ENCODE data around the gene PCDHA5. TPM values are rescaled to one million over a fixed set of nuclear protein-coding genes. Genes with fewer than 3 reads are reported as not detected.

Gene PCDHA5
- total RNA-seq, 3 donors from 2014 or later = 0.10 to 0.35 (median 0.26) TPM

DNA sequence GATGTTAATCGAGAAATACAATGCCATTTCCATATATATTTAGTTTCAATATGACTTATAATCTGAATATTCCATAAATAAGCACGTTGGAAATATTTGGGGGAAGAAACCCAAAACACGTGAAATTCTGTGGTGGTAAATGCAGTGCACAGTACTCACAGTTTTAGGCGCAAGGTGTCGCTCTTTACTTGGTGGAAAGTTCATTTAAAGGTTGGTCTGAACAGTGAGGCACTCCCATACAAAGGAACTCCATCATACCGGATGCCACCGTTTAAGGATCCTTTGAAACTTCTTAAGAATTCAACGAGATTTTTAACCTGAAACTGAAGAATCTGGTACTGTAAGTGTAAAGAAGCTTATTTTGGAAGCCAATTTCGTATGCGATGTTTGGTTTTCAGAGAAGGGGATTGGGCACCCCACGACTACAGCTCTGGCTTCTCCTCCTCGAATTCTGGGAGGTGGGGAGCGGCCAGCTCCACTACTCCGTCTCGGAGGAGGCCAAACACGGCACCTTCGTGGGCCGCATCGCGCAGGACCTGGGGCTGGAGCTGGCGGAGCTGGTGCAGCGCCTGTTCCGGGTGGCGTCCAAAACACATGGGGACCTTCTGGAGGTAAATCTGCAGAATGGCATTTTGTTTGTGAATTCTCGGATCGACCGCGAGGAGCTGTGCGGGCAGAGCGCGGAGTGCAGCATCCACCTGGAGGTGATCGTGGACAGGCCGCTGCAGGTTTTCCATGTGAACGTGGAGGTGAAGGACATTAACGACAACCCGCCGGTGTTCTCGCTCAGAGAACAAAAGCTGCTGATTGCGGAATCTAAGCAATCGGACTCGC lies 47.5 kb downstream of the PCDHA5 start, which contains the start of gene PCDHA11:
PCDHA11 (plus strand) TSS at position 237 of the 834 bp plus-strand sequence; CDS start at position 384, 147 bp downstream.
- ATAC-seq = no peak
- H3K9me3 ChIP-seq = peaks cover 38% of the 10 kb centered on the region
- H3K4me1 ChIP-seq (ENCODE audit: low read depth) = no peaks in the 10 kb centered on the region
- no peaks in the 10 kb centered on the region for H3K36me3 ChIP-seq (ENCODE audit: low read depth)
- no peak within 1 kb of the TSS for H3K4me3 ChIP-seq
- DNase-seq = no peak
- TF ChIP-seq, protein P1, sequence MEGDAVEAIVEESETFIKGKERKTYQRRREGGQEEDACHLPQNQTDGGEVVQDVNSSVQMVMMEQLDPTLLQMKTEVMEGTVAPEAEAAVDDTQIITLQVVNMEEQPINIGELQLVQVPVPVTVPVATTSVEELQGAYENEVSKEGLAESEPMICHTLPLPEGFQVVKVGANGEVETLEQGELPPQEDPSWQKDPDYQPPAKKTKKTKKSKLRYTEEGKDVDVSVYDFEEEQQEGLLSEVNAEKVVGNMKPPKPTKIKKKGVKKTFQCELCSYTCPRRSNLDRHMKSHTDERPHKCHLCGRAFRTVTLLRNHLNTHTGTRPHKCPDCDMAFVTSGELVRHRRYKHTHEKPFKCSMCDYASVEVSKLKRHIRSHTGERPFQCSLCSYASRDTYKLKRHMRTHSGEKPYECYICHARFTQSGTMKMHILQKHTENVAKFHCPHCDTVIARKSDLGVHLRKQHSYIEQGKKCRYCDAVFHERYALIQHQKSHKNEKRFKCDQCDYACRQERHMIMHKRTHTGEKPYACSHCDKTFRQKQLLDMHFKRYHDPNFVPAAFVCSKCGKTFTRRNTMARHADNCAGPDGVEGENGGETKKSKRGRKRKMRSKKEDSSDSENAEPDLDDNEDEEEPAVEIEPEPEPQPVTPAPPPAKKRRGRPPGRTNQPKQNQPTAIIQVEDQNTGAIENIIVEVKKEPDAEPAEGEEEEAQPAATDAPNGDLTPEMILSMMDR (IDR thresholded peaks at IDR 0.05) = no peak
- intact Hi-C loops (cut with DNase I, micrococcal nuclease) = no loop called here

DNA sequence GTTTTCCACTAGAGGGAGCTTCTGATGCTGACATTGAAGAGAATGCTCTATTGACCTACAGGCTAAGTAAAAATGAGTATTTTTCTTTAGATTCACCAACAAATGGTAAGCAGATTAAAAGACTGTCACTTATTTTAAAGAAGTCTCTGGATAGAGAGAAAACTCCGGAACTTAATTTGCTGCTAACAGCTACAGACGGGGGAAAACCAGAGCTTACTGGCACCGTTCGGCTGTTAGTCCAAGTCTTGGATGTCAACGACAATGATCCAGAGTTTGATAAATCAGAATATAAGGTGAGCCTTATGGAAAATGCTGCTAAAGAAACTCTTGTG lies 48.1 kb downstream of the PCDHA5 start:
- TF ChIP-seq, protein P1 (IDR thresholded peaks at IDR 0.05) = no peak
- peaks cover 38% of the 10 kb centered on the region for H3K9me3 ChIP-seq
- H3K4me1 ChIP-seq (ENCODE audit: low read depth) = no peaks in the 10 kb centered on the region
- H3K4me3 ChIP-seq = no peak overlapping the region
- no peaks in the 10 kb centered on the region for H3K36me3 ChIP-seq (ENCODE audit: low read depth)
- intact Hi-C loops (cut with DNase I, micrococcal nuclease) = no loop called here
- ATAC-seq = no peak
- no peak for DNase-seq

DNA sequence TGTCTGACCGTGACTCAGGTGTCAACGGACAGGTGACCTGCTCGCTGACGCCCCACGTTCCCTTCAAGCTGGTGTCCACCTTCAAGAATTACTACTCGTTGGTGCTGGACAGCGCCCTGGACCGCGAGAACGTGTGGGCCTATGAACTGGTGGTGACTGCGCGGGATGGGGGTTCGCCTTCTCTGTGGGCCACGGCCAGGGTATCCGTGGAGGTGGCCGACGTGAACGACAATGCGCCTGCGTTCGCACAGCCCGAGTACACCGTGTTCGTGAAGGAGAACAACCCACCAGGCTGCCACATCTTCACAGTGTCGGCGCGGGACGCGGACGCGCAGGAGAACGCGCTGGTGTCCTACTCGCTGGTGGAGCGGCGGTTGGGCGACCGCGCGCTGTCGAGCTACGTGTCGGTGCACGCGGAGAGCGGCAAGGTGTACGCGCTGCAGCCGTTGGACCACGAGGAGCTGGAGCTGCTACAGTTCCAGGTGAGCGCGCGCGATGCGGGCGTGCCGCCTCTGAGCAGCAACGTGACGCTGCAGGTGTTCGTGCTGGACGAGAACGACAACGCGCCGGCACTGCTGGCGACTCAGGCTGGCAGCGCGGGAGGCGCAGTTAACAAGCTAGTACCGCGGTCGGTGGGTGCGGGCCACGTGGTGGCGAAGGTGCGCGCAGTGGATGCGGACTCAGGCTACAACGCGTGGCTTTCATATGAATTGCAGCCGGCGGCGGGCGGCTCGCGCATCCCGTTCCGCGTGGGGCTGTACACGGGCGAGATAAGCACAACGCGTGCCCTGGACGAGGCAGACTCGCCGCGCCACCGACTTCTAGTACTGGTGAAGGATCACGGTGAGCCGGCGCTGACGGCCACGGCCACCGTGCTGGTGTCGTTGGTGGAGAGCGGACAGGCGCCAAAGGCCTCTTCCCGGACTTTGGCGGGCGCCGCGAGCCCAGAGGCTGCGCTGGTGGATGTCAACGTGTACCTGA lies 49.1 kb downstream of the PCDHA5 start:
- no peaks in the 10 kb centered on the region for H3K4me1 ChIP-seq (ENCODE audit: low read depth)
- DNase-seq (no peak), ATAC-seq (no peak)
- H3K36me3 ChIP-seq (ENCODE audit: low read depth) = no peaks in the 10 kb centered on the region
- H3K9me3 ChIP-seq = peaks cover 45% of the 10 kb centered on the region
- TF ChIP-seq, protein P1 (IDR thresholded peaks at IDR 0.05) = no peak
- intact Hi-C loops (cut with DNase I, micrococcal nuclease) = no loop called here
- H3K4me3 ChIP-seq = no peak overlapping the region

Other genes starting within 250 kb of the PCDHA5 start
- 10 to 100 TPM; 35.8 to 92.8 (median 90.9) TPM for gene CD14, start 188.4 kb upstream of the PCDHA5 start, total RNA-seq
- gene TMCO6, start 182.2 kb upstream of the PCDHA5 start, total RNA-seq = 10 to 100 TPM; 13.6 to 21.7 (median 16.8) TPM
- 10 to 100 TPM; 63.5 to 93.1 (median 83.0) TPM for gene NDUFA2, start 174.0 kb upstream of the PCDHA5 start, total RNA-seq
- 10 to 100 TPM; 79.8 to 98.1 (median 79.9) TPM for gene IK, start 173.8 kb upstream of the PCDHA5 start, total RNA-seq
- gene WDR55, start 156.7 kb upstream of the PCDHA5 start, total RNA-seq = 10 to 100 TPM; 32.3 to 42.3 (median 42.2) TPM
- 1 to 10 TPM in 2 of 3 donors, under 1 TPM in 1; 0.95 to 1.6 (median 1.1) TPM for gene DND1, start 148.0 kb upstream of the PCDHA5 start, total RNA-seq
- 10 to 100 TPM; 44.5 to 58.3 (median 56.4) TPM for gene HARS1, start 130.2 kb upstream of the PCDHA5 start, total RNA-seq
- gene HARS2, start 130.2 kb upstream of the PCDHA5 start, total RNA-seq = 10 to 100 TPM; 28.9 to 43.3 (median 39.6) TPM
- 10 to 100 TPM; 43.8 to 59.7 (median 45.9) TPM for gene ZMAT2, start 121.2 kb upstream of the PCDHA5 start, total RNA-seq
- gene PCDHA1, start 35.5 kb upstream of the PCDHA5 start, total RNA-seq = under 1 TPM in 1 of 3 donors, not detected in 2; 0.32 TPM
- under 1 TPM in 1 of 3 donors, not detected in 2; 0.32 TPM for gene PCDHA2, start 26.8 kb upstream of the PCDHA5 start, total RNA-seq
- gene PCDHA3, start 20.6 kb upstream of the PCDHA5 start, total RNA-seq = 1 to 10 TPM in 1 of 3 donors, under 1 TPM in 1, not detected in 1; 0.06 to 1.3 TPM
- gene PCDHA4, start 14.5 kb upstream of the PCDHA5 start, total RNA-seq = under 1 TPM; 0.24 to 0.93 (median 0.85) TPM
- under 1 TPM; 0.29 to 0.47 (median 0.35) TPM for gene PCDHA6, start 6.3 kb downstream of the PCDHA5 start, total RNA-seq
- gene PCDHA7, start 12.7 kb downstream of the PCDHA5 start, total RNA-seq = under 1 TPM in 2 of 3 donors, not detected in 1; 0.35 to 0.41 TPM
- under 1 TPM in 2 of 3 donors, not detected in 1; 0.14 to 0.19 TPM for gene PCDHA8, start 19.6 kb downstream of the PCDHA5 start, total RNA-seq
- gene PCDHA9, start 26.8 kb downstream of the PCDHA5 start, total RNA-seq = under 1 TPM in 2 of 3 donors, not detected in 1; 0.16 to 0.17 TPM
- gene PCDHA10, start 34.3 kb downstream of the PCDHA5 start, total RNA-seq = under 1 TPM; 0.27 to 0.47 (median 0.29) TPM
- under 1 TPM in 2 of 3 donors, not detected in 1; 0.19 to 0.58 TPM for gene PCDHA11, start 47.3 kb downstream of the PCDHA5 start, total RNA-seq
- gene PCDHA12, start 53.7 kb downstream of the PCDHA5 start, total RNA-seq = under 1 TPM in 2 of 3 donors, not detected in 1; 0.14 to 0.41 TPM
- gene PCDHA13, start 60.5 kb downstream of the PCDHA5 start, total RNA-seq = under 1 TPM in 2 of 3 donors, not detected in 1; 0.23 to 0.32 TPM
- under 1 TPM; 0.14 to 0.95 (median 0.24) TPM for gene PCDHAC1, start 104.7 kb downstream of the PCDHA5 start, total RNA-seq
- 1 to 10 TPM in 1 of 3 donors, under 1 TPM in 2; 0.31 to 1.3 (median 0.61) TPM for gene PCDHAC2, start 144.9 kb downstream of the PCDHA5 start, total RNA-seq
- gene PCDHB1, start 229.8 kb downstream of the PCDHA5 start, total RNA-seq = under 1 TPM in 1 of 3 donors, not detected in 2; 0.25 TPM